DOHH2 (cell line): ENCODE measurements around the gene TEX2.
"Not testable (repeated sequence)": the region's sequence is repeated elsewhere in the genome, so short reads cannot be mapped to it uniquely, and the experiment has no call there.

Source experiments
- H3F3A ChIP-seq: fragments of 200-600 bp; sonication (generic), shearing (Covaris generic); 2 replicates; pipeline ENCODE4 v1.6.0; 2016; ENCODE audit warnings: antibody characterized with exemption, mild to moderate bottlenecking; ENCODE audit not compliant: control insufficient read depth, insufficient read depth
- H3K27ac ChIP-seq: fragments of 200-600 bp; sonication (generic); 2 replicates; pipeline ENCODE4 v1.5.1; 2014; ENCODE audit warnings: low read depth, mild to moderate bottlenecking, low read length, moderate library complexity
- H3K27me3 ChIP-seq: fragments of 200-600 bp; sonication (generic); 2 replicates; pipeline ENCODE4 v1.6.1; 2014; ENCODE audit warnings: mild to moderate bottlenecking, low read length, mixed read lengths; ENCODE audit not compliant: control insufficient read depth
- H3K36me3 ChIP-seq: fragments of 200-600 bp; sonication (generic); 2 replicates; pipeline ENCODE4 v1.6.1; 2014; ENCODE audit warnings: mild to moderate bottlenecking, low read length, moderate library complexity, mixed read lengths; ENCODE audit not compliant: control insufficient read depth
- H3K4me1 ChIP-seq: fragments of 200-600 bp; sonication (generic); 2 replicates; pipeline ENCODE4 v1.6.1; 2014; ENCODE audit warnings: mild to moderate bottlenecking, low read length, mixed read lengths; ENCODE audit not compliant: control insufficient read depth
- H3K4me2 ChIP-seq: fragments of 200-600 bp; sonication (generic); 2 replicates; pipeline ENCODE4 v1.6.0; 2014; ENCODE audit warnings: mild to moderate bottlenecking, low read length, moderate library complexity
- H3K4me3 ChIP-seq: fragments of 200-600 bp; sonication (generic); 2 replicates; pipeline ENCODE4 v1.5.1; 2014; ENCODE audit warnings: mild to moderate bottlenecking, low read length, mixed read lengths
- H3K79me2 ChIP-seq: fragments of 200-600 bp; sonication (generic); 2 replicates; pipeline ENCODE4 v1.6.1; 2014; ENCODE audit warnings: mild to moderate bottlenecking, low read length, mixed read lengths; ENCODE audit not compliant: control insufficient read depth
- H3K9me2 ChIP-seq: fragments of 200-600 bp; sonication (generic); replicated peaks from 2 replicates; pipeline ENCODE4 v1.6.1; 2014; ENCODE audit warnings: mild to moderate bottlenecking, low read length, mixed read lengths; ENCODE audit not compliant: control insufficient read depth
- H3K9me3 ChIP-seq: fragments of 200-600 bp; sonication (generic); 2 replicates; pipeline ENCODE4 v1.6.1; 2014; ENCODE audit warnings: antibody characterized with exemption, low read length, mixed read lengths; ENCODE audit not compliant: control insufficient read depth, insufficient read depth
- H4K20me1 ChIP-seq: fragments of 200-600 bp; sonication (generic); 2 replicates; pipeline ENCODE4 v1.6.0; 2014; ENCODE audit warnings: low read depth, mild to moderate bottlenecking, antibody characterized with exemption, low read length, moderate library complexity; ENCODE audit not compliant: control insufficient read depth, insufficient read depth
- EZH2phosphoT487 ChIP-seq: fragments of 200-600 bp; sonication (generic); IDR thresholded peaks from 2 replicates; pipeline ENCODE4 v1.6.1; 2017; ENCODE audit warnings: borderline replicate concordance, mild to moderate bottlenecking, antibody characterized with exemption, low read length, moderate library complexity, mixed read lengths
- TF ChIP-seq, protein P1 (sequence below): fragments of 200-600 bp; sonication (generic); IDR thresholded peaks from one replicate; pipeline ENCODE4 v1.5.1; 2014; ENCODE audit warnings: antibody characterized with exemption, mild to moderate bottlenecking, low read depth, low read length; ENCODE audit not compliant: poor library complexity, severe bottlenecking

TEX2 gene

GRCh38 chr17:64186171-64187092, 76.6 kb downstream of the TEX2 start:
- Histone ChIP-seq H3K79me2 (no peaks in the 10 kb centered on the region), H3K27ac (no peak overlapping the region), H3K9me2 (no peaks in the 10 kb centered on the region), H3K9me3 (no peaks in the 10 kb centered on the region), H3F3A (no peaks in the 10 kb centered on the region), H4K20me1 (no peaks in the 10 kb centered on the region), H3K36me3 (peaks cover 2% of the 10 kb centered on the region; the same call in 1 of the 2 replicates), H3K4me1 (no peaks in the 10 kb centered on the region), H3K4me2 (no peak overlapping the region), H3K27me3 (no peaks in the 10 kb centered on the region), H3K4me3 (no peak overlapping the region)
- TF ChIP-seq, protein P1, sequence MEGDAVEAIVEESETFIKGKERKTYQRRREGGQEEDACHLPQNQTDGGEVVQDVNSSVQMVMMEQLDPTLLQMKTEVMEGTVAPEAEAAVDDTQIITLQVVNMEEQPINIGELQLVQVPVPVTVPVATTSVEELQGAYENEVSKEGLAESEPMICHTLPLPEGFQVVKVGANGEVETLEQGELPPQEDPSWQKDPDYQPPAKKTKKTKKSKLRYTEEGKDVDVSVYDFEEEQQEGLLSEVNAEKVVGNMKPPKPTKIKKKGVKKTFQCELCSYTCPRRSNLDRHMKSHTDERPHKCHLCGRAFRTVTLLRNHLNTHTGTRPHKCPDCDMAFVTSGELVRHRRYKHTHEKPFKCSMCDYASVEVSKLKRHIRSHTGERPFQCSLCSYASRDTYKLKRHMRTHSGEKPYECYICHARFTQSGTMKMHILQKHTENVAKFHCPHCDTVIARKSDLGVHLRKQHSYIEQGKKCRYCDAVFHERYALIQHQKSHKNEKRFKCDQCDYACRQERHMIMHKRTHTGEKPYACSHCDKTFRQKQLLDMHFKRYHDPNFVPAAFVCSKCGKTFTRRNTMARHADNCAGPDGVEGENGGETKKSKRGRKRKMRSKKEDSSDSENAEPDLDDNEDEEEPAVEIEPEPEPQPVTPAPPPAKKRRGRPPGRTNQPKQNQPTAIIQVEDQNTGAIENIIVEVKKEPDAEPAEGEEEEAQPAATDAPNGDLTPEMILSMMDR, result no peak
- TF ChIP-seq EZH2phosphoT487, result no peak

- H3K27ac ChIP-seq, H3K9me3 ChIP-seq, H3K36me3 ChIP-seq: not testable (repeated sequence)
Measured at GRCh38 chr17:64185557-64185956, 77.5 kb downstream of the TEX2 start.

DNA sequence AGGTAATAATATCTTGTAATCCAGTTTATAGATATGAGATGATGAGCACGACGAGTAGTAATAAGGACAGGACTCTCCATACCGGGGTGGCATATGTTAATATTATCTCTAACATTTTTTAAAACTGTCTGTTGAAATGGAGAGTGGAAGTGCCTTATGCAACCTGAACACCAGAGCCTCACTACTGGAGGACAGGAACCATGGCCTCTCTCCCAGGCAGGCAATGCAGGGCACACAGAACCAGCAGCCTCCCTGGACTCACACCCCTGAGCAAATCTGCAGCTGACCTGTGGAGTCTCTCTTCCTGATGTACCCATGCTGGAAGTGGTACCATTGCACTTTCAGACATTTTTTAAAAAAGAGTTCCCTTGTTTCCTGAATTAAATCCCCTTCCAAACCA, 78.0 kb downstream of the TEX2 start:
- no peak overlapping the region for H3K27ac ChIP-seq
- H4K20me1 ChIP-seq, result no peaks in the 10 kb centered on the region
- no peak overlapping the region for H3K4me2 ChIP-seq
- no peak overlapping the region for H3K4me3 ChIP-seq
- no peaks in the 10 kb centered on the region for H3K27me3 ChIP-seq
- no peaks in the 10 kb centered on the region for H3K36me3 ChIP-seq
- no peaks in the 10 kb centered on the region for H3F3A ChIP-seq
- H3K79me2 ChIP-seq, result no peaks in the 10 kb centered on the region
- H3K4me1 ChIP-seq, result no peaks in the 10 kb centered on the region
- TF ChIP-seq EZH2phosphoT487, result no peak
- TF ChIP-seq, protein P1, result no peak
- no peaks in the 10 kb centered on the region for H3K9me3 ChIP-seq
- H3K9me2 ChIP-seq, result no peaks in the 10 kb centered on the region

More at GRCh38 chr17:64185557-64185956, 77.5 kb downstream of the TEX2 start:
- H3F3A ChIP-seq, H3K9me2 ChIP-seq, H3K4me1 ChIP-seq, H4K20me1 ChIP-seq, H3K4me2 ChIP-seq, H3K4me3 ChIP-seq, H3K27me3 ChIP-seq, H3K79me2 ChIP-seq: not testable (repeated sequence)

- Histone ChIP-seq H3K27ac (no peak overlapping the region), H3K4me1 (no peaks in the 10 kb centered on the region), H3K4me3 (no peak overlapping the region), H3K9me3 (no peaks in the 10 kb centered on the region), H3K79me2 (no peaks in the 10 kb centered on the region), H3K27me3 (no peaks in the 10 kb centered on the region), H3K9me2 (no peaks in the 10 kb centered on the region), H4K20me1 (no peaks in the 10 kb centered on the region), H3K4me2 (no peak overlapping the region), H3F3A (no peaks in the 10 kb centered on the region), H3K36me3 (no peaks in the 10 kb centered on the region)
- TF ChIP-seq, protein P1, result no peak
- TF ChIP-seq EZH2phosphoT487, result no peak
Measured at GRCh38 chr17:64183815-64184214, 79.2 kb downstream of the TEX2 start.
